GM19193 (cell line): ENCODE measurements around the gene KEL.

ENCODE experiments used
- POLR2A ChIP-seq: IDR thresholded peaks from 4 replicates; pipeline ENCODE4 v1.6.1; 2011; ENCODE audit not compliant: insufficient read depth, insufficient read length; ENCODE audit errors: extremely low read depth

Gene KEL

GRCh38 chr7:142925413-142925812 is 36.8 kb downstream of the KEL start:
- no peak for TF ChIP-seq POLR2A

DNA sequence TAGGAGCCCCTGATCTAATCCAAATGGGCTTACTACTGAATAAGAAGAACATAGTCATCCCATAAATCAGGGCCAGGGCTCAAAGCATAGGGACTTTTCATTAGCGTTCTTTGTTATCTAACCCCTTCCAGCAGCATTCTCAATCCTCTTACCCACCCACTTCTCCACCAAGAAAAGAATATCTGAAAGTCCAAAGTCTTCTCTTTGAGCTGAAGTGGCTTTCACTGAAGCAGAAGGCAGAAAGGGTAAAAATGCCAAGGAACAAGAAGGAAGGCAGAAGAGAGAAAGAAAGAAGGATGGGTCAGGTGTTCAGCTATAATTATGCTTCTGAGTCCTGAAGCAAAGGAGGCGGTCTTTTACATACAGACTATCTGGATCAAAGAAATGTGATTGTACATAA is 38.8 kb downstream of the KEL start:
- TF ChIP-seq POLR2A: no peak

- TF ChIP-seq POLR2A: no peak
These were observed 42.5 kb downstream of the KEL start for GRCh38 chr7:142919656-142920055.

- no peak for TF ChIP-seq POLR2A
These were observed 43.3 kb downstream of the KEL start for GRCh38 chr7:142918901-142919300.

DNA sequence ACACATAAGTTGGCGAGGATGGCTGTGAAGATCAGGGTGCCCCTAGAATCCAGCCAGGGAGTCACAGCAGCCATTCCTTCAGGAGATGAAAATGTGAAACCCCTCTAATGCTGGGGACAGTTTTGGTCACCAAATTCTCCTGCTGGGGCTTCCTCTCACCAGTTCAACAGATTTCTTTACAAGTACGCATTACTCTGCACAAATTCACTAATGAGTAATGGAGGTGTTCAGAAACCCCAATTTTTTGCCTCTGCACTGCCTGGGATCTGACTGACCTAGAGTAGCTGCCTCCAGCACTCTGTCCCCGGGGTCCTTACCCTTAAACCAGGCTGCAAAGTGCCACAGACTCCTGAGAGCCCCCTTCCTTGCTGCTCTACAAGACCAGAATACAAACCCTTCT is 44.7 kb downstream of the KEL start:
- no peak for TF ChIP-seq POLR2A

DNA sequence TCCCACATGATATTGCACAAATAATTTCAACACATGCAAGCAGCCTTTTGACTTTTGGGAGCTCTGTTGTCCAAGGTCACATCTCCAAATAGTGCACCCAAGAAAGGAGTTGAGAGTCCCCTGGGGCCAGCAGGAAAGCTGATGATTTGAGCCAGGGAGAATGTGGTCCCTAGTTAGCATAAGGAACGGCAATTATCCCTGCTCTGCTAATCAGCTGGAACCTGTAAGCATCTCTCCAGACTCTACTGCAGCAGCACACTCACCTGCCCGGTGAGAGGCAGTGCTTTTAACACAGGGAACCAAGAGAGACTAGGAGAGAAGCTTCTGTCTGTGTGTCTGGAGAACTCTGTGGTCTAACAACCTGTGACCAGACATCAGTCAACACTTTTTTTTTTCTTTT is 45.7 kb downstream of the KEL start:
- no peak for TF ChIP-seq POLR2A

- no peak for TF ChIP-seq POLR2A
These were observed 46.8 kb downstream of the KEL start for GRCh38 chr7:142915315-142915714.

GRCh38 chr7:142914121-142914520 is 48.0 kb downstream of the KEL start:
- TF ChIP-seq POLR2A: no peak

- no peak for TF ChIP-seq POLR2A
These were observed 48.6 kb downstream of the KEL start for GRCh38 chr7:142913566-142913965.

DNA sequence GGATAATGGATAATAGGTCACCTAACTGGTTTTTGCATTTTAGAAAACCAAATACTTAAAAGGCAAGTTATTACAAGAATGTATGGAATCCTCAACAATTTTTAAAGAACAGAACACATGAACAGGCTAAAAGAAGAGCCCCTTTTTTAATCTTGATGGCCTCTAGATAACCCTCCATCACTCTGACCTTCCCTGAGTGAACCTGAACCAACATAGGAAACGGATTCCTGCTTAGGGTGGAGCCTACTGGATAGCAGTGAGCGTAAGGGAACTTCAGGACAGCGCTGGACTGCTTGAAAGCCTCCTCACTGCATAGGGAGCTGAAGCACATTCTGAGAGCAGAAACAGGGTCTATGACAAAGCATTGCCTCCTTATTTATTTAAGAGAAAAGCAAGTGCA is 49.1 kb downstream of the KEL start:
- TF ChIP-seq POLR2A: no peak

DNA sequence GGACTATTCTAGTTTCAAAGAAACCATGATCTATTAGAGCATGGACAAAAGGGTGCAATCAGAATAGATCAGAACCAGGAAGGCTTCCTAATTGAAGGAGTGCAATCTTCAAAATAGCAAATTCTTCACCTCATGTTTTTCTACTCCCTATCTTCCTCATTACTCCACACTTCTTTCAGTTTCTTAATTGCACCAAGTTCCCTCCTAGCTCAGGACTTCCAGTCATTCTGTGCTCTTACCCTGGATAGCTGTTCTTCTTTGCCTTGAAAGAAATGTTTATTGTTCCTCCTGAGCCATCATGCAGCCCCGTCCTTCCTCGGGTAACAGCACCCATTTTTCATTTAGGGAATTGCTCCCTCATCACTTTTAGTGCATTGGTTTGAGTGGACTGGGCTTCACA is 51.7 kb downstream of the KEL start:
- no peak for TF ChIP-seq POLR2A

- no peak for TF ChIP-seq POLR2A
These were observed 52.1 kb downstream of the KEL start for GRCh38 chr7:142910031-142910433.

- no peak for TF ChIP-seq POLR2A
These were observed 53.0 kb downstream of the KEL start for GRCh38 chr7:142908921-142909890.

GRCh38 chr7:142908290-142908689 is 53.9 kb downstream of the KEL start:
- TF ChIP-seq POLR2A: no peak

- TF ChIP-seq POLR2A: no peak
These were observed 55.5 kb downstream of the KEL start for GRCh38 chr7:142906643-142907042.

- TF ChIP-seq POLR2A: no peak
These were observed 56.4 kb downstream of the KEL start for GRCh38 chr7:142905759-142906158.
